CD1c-positive myeloid dendritic cell (primary cell): ENCODE data around the gene NTSR2.

Experiments used
- DNase-seq: peaks from one replicate; pipeline ENCODE4 v3.0.0-alpha.2; 2016; ENCODE audit errors: extremely low spot score

The NTSR2 gene

DNA sequence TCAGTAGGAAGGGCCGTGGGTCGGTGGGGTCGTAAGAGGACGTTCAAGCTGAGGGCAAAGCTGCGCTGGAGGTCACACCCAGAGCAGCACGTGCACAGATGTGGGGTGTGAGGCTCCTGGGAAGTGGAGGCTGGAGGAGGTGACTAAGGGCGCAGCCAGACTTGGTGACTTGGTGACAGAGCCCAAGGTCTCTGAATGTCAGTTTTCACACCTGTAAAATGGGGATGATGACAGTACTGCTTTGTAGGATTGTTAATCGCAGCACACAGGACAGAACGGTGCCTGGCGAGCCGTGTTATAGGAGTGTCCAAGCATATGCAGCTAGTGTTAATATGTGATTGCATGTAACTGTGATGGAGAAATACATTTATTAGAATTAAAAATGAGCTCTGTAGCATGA, 40.8 kb downstream of the NTSR2 start:
- no peak for DNase-seq

DNA sequence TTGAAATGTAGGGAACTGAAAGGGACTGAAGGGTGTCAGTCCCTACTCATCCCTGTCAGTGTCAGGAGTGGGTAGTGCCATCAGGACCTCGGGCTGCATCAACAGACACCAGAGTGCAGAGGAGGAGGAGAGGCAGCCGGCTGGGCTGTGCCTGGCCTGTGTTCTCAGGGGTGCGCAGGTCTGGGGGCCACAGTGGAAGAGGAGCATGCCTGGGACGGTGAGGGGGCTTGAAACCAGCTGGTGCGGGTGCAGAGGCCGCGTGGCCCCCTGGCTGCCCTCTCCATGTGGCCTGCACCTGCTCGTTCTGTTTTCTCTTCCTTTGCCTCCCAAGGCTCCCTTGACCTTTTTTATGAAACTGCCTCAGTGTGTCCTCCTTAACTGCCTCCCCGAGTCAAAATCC, 41.3 kb downstream of the NTSR2 start:
- DNase-seq, result no peak

DNA sequence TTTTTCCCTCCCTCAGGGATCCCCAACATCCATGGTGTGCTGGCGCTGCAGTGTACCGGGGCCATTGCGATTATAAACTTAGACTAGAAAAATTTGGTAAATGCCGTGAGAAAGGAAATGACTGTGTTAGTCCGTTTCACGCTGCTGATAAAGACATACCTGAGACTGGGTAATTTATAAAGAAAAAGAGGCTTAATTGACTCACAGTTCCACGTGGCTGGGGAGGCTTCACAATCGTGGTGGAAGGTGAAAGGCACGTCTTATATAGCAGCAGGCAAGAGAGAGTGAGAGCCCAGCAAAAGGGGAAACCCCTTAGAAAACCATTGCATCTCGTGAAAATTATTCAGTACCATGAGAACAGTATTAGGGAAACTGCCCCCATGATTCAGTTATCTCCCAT, 44.3 kb downstream of the NTSR2 start:
- no peak for DNase-seq

DNA sequence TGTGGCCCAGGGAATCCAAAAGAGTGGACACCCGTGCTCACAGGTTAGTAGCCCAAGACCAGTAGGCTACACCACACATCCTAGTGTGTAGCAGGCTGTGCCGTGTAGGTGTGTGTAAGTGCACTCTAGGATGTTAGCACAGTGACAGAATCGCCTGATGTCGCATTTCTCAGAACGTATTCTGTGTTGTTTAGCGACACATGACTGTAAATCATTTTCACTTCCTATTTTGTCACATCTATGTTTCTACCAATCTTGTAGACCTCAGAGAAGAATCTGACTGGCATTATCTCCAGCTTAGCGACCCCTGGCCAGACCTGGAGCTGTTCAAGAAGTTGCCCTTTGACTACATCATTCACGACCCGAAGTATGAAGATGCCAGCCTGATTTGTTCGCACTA, 45.1 kb downstream of the NTSR2 start:
- DNase-seq, result no peak

DNA sequence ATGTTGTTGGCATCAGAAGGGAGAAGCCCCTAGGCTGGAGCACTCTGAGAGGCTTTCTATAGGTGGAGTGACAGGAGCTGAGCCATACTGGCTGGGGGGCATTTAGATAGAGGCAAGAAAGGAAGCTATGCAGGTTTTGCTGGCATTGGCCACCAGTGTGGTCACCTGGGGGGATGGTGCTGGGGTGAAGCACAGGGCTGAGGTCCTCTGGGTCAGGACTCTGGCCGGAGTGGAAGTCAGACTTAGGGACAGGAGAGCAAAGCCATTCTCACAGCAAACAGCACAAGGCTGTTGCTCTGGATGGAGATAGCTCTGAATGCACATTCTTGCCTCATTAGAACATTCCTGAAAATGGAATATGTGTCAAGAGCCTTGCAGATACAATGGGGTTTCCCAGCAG, 47.4 kb downstream of the NTSR2 start:
- DNase-seq, result no peak

DNA sequence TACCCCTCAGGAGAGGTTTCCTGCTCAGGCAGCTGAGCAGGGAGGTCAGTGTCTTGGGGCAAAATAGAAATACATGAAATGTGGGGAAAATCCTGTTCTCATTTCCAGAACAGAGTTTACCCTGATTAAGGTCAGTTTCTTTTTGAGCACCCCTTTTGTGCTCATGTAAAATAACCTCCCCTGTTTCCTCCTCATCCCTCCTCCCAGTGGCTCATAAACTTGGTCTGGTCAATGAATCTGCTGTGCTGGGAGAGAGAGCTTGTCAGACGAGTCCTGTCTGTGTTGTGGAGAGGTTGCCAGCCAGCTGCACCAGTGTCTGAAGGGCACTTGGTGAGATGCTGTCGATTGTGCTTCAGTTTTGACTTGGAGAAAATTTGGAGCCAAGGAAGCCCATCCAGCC, 48.6 kb downstream of the NTSR2 start:
- DNase-seq, result no peak

DNA sequence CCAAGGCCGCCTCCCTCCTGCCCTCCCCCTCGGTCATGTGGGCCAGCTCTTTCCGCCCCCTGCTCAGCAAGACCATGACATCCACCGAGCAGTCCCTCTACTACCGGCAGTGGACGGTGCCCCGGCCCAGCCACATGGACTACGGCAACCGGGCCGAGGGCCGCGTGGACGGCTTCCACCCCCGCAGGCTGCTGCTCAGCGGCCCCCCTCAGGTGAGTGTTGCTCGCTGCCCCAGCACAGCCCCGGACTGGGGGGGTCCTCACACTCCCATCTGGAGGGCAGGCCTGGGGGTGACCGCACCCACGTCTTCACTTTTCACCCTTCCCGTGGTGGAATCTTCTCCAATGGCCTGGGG, 51.3 kb downstream of the NTSR2 start:
- no peak for DNase-seq

DNA sequence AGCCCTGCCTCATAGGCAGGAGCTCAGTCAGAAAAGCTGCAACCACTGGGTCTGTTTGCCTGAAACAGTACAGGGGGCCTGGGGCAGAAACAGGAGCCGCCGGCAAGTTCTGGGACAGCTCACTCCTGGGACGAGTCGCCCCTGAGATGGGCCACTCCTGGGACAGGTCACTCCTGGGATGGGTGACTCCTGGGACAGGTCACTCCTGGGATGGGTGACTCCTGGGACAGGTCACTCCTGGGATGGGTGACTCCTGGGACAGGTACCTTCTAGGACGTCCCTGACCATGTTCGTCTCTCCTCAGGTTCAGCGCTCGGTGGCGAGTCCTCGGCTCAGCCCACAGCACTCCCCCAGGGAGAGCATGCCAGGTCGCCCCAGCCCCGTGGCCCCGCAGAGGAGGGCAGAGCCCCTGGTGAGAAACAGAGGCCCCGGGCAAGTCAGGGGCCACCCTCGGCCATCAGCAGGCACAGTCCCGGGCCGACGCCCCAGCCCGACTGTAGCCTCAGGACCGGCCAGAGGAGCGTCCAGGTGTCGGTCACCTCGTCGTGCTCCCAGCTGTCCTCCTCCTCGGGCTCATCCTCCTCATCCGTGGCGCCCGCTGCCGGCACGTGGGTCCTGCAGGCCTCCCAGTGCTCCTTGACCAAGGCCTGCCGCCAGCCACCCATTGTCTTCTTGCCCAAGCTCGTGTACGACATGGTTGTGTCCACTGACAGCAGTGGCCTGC, 51.8 kb downstream of the NTSR2 start:
- DNase-seq, result no peak

DNA sequence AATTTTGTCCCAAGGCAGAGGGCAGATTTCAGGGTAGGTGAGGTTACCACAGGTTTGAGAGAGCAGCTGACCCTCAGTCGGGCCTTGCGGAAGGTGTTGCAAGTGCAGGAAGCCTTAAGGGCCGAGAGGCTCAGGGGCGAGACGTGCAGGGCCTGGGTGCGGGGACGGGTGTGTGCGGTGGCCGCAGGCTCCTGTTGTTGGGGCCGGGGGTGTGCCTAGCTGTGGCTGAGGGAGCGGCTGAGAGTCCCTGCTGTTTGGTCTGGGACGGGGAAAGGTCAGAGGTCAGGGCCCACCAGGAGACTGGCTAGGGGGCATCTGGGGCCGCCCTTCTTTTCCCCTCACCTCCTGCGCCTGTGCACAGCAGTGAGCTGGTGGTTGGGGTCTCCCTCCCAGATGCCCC, 52.5 kb downstream of the NTSR2 start:
- no peak for DNase-seq

DNA sequence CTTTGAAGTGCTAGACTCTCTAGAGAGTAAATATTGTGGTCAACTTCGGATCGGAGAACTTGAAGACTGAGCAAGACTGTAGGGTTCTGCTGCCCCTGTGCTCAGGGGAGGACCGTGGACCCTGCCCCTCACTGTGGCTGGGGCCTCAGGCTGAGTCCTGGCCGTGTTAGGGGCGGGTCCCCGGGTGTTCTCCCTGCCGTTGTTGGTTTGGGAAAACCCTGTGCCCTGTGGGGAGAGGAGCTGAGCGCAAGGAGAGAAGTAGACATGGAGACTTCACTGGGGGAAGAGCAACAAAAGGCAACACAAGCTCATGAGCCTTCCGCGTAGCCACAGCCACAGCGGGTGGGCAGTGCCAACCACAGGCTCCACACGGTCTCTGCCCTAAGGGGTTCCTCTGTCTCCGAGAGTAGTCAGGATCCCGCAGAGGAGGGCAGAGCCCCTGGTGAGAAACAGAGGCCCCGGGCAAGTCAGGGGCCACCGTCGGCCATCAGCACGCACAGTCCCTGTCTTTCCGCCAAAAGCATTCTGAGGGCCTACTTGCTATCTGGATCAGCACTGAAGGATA, 53.1 kb downstream of the NTSR2 start:
- DNase-seq, result no peak

DNA sequence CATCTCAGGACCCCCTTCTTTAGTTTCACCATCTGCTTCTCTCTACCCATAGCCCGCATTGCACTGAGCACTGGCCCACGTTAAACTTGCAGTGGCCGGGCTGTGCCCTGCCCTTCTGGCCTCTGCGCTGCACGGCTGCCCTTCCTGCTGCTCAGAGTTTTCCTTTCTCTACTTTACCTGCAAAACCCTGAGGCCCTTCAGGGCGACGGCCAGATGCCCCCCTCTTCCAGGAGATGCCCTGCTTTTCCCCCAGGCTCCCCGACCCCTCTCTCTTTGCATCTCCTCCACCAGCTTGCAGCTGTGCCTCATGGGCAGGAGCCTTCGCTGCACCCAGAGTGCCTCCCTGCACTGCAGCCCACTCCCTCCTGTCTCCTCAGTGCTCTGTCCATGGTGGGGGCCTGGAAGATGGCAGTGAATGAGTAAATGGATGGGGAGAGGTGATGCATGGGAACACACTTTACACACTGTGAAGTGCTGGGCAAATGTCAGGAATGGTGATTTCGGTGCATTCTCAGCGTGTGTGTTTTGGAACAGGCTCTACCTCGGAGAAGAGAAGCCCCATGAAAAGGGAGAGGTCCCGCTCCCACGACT, 53.8 kb downstream of the NTSR2 start:
- DNase-seq, result no peak

DNA sequence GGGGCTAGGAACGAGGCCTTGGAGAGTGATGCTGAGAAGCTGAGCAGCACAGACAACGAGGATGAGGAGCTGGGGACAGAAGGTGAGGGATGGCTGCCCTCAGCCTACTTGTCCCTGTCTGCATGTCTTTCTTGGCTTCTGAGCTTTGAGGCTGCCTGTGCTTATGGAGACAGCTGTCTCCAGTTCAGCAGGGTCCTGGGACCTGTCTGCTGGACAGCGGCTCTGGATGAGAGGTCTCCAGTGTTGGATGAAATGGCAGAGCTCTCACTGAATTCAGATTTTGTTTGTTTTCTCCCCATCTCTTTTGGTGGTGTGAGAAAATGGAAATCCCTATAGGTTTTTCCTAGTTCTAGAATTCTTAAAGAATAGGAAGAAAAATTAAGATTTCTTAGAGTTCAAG, 54.8 kb downstream of the NTSR2 start:
- no peak for DNase-seq

DNA sequence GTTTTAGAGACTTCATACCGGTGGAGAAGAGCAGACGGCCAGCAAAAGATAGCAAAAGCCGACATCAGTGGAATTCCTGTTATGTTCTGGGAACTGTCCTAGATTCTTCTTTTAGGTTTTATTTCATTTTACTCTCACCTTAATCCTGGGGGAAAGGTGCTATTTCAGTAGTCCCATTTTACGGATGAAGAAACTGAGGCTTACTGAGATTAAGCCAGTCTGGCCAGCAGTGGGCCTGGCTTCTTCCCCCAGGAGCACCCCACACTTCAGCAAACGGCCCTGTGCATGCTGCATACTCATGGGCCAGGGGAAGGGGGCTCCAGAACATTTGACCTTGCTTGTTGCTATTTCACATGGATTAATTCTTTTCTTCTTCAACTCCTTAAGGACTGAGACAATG, 56.7 kb downstream of the NTSR2 start:
- no peak for DNase-seq

DNA sequence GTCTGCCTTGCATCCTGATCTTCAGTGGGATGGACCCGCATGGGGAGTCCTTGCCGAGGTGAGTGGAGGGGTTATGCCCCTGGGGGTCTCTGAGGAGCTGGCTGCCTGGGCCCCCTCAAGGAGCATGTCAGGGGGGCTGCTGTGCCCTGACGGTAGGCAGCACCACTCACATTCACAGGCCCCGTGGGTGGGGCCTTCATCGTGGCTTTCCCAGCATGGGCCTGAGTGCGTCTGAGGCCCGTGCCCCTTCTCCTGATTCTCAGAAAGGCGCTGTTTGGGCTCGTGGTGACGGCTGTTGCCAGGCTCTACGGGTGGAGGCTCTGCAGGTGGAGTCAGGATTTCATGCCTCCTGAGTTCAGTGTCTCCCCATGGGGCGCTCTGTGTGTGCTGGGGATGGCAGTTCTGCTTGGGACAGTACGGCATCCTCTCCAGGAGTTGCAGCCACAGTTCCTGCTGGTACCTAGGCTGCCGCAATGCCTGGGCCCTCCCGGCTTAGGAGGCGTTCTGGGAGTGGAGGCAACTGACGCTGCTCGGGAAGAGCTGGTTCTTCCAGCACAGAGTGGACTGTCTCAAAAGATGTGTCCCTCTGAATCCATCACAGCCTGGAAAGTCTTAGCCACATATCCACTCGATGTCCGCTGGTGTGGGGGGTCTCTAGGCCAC, 57.3 kb downstream of the NTSR2 start:
- no peak for DNase-seq

DNA sequence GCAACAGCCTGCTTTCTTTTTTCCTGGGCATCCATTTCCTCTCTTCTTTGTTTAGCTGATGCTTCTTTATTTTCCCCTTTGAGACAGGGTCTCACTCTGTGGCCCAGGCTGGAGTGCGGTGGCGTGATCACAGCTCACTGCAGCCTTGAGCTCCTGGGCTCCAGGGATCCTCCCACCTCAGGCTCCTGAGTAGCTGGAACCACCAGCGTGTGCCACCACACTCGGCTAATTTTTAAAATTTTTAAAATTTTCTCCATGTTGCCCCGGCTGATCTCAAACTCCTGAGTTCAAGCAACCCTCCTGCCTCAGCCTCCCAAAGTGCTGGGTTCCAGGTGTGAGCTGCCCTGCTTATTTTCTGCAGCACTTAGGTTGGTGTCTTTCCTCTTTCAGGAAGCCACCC, 58.7 kb downstream of the NTSR2 start:
- no peak for DNase-seq

DNA sequence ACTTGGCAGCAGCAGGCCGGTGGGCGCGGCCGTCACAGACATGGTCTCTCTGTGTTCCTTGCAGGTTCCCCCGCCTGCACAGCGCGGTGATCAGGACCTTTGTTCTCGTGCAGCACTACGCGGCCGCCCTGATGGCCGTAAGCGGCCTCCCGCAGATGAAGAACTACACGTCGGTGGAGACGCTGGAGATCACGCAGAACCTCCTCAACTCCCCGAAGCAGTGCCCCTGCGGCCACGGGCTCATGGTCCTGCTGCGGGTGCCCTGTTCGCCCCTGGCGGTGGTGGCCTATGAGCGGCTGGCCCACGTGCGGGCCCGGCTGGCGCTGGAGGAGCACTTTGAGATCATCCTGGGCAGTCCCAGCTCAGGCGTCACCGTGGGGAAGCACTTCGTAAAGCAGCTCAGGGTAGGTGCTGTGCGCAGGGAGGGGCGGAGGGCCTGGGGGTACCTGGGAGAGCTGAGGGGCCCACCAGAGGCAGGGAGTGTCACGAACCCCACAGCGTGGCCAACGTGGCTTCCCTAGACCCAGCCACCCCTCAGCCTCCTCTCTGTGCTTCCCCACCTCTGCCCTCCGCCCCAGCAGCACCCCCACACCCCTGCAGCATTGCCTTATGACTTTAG, 59.3 kb downstream of the NTSR2 start:
- DNase-seq, result no peak
